ENCODE measurements around the gene CRYBB3. TPM values are rescaled to one million over a fixed set of nuclear protein-coding genes. Genes with fewer than 3 reads are reported as not detected.
A peak's percentile ranks its signal among the peaks of the same experiment; 100 is the strongest.

Gene CRYBB3
- total RNA-seq (under 1 TPM in 4 of 6 donors, not detected in 2; 0.26 to 0.38 (median 0.31) TPM), polyA plus RNA-seq (1 to 10 TPM in 1 of 2 donors, under 1 TPM in 1; 0.72 to 1.6 TPM)

DNA sequence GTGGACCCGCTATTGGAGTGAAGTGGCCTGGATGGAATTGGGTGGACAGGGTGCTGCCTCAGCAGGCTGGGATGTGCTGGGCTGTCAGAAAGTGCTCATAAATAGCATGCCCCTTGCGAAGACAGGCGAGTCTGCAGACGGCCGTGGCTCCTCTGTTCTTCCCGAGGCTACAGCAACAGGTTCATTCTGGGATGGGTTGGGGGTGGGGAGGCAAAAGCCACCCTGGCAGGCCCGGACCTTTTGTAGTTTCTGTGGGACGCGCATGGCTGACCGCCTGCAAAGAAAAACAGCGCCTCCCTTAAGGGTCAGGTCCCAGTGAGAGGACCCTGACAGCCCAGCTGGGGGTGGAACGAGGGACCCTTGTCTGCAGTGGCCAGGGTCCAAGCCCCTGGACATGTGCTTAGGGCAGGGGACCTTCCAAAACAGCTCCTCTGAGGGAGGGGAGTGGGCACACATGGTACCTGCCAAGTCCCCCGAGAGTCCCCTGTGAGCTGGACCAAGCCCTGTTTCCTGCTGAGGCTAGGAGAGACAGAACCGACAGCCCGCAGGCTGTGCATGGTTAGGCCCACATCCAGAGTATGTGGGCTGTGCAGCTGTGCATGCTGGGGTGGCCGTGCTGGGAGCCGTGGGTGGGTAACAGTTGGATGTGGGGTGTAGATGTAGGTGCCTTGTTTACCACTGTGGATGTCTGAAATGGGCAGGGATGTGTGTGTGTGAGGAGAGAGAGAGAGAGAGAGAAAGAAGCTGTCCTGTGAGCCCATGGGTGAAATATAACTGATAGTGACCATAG, at the start of gene CRYBB3:
CRYBB3 (plus strand) TSS at position 128 of the 790 bp plus-strand sequence. CDS start 1,539 bp downstream, outside the sequence.
- intact Hi-C loops (cut with DNase I), result no loop called here
- no peak within 1 kb of the TSS for H3K27ac ChIP-seq
- no peaks in the 10 kb centered on the region for H3K9me3 ChIP-seq
- H3K27me3 ChIP-seq, result no peaks in the 10 kb centered on the region
- FAIRE-seq (no peak), ATAC-seq (no peak), DNase-seq (no peak)
- H3K4me3 ChIP-seq, result no peak within 1 kb of the TSS
- no peaks in the 10 kb centered on the region for H3K4me1 ChIP-seq
- TF ChIP-seq, protein P1, sequence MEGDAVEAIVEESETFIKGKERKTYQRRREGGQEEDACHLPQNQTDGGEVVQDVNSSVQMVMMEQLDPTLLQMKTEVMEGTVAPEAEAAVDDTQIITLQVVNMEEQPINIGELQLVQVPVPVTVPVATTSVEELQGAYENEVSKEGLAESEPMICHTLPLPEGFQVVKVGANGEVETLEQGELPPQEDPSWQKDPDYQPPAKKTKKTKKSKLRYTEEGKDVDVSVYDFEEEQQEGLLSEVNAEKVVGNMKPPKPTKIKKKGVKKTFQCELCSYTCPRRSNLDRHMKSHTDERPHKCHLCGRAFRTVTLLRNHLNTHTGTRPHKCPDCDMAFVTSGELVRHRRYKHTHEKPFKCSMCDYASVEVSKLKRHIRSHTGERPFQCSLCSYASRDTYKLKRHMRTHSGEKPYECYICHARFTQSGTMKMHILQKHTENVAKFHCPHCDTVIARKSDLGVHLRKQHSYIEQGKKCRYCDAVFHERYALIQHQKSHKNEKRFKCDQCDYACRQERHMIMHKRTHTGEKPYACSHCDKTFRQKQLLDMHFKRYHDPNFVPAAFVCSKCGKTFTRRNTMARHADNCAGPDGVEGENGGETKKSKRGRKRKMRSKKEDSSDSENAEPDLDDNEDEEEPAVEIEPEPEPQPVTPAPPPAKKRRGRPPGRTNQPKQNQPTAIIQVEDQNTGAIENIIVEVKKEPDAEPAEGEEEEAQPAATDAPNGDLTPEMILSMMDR (IDR thresholded peaks at IDR 0.05), result no peak
- 83 to 91% methylated on average over 17 of the region's 17 CpGs for WGBS, 2 donors
- peaks cover 0 to 15% (median 0%) of the 10 kb centered on the region in 3 donors for H3K36me3 ChIP-seq

DNA sequence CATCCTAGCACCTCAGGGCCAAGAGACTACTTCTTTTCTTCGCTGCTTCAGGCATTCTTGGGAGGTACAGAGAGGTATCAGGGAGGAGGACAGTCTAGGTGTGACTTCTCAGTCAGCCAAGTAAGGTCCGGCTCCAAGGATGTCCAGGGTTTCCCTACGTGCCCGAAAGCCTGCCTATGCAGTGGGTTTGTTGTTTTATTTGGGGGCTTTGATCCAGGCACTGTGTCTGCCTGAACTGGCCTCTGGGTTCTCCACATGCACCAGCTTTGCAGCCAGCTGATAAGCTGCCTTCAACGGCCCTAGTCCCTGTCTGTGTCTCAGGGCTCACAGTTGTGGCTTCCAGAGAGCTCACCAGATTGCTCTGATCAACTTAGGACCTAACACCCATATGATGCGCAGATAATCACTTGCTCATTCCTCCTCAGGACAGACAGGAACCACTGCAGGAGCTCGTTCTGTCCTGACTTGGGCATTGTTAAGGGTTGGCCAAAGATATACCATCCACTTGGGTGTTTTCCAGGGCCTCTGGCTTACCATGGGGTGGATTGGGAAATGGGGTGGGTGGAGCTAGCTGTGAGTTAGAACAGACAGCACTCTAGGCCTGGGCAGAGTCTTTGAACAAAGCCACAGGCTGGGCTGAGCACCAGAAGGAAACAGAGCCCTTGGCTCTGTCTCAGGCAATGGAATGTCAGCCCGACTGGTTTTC, 45.5 kb upstream of the CRYBB3 start:
- intact Hi-C loops (cut with DNase I), result no loop called here
- TF ChIP-seq, protein P1 (IDR thresholded peaks at IDR 0.05), result no peak
- Histone ChIP-seq H3K27me3 (no peaks in the 10 kb centered on the region), H3K4me3 (no peak overlapping the region), H3K9me3 (no peaks in the 10 kb centered on the region), H3K27ac (peak overlapping the region in 3 of 4 donors; percentile 18 to 60 (median 41)), H3K4me1 (peaks cover 0 to 12% (median 0%) of the 10 kb centered on the region in 3 donors), H3K36me3 (no peaks in the 10 kb centered on the region)
- ATAC-seq (peak; percentile 78 to 94 (median 91)), FAIRE-seq (no peak), DNase-seq (peak in 3 of 6 donors; percentile 43 to 65 (median 50))
- 68 to 71% methylated on average over 8 of the region's 8 CpGs for WGBS, 2 donors

DNA sequence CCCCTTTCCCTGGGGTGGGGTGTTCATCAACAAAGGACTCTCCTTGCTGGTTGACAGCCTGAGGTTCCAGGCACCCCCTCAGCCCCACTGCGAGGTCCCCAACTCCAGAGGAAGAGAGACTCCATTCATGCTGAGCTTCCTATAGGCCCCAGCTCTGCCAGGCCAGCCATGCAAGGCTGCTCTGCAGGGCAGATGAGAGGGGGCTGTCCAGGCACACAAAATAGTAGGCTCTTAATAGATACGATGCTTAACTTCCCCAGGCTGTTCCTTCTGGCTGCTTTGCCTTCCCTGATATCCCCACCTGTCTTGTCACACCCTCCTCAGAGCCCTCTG, 45.0 kb upstream of the CRYBB3 start:
- H3K27me3 ChIP-seq, result no peaks in the 10 kb centered on the region
- intact Hi-C loops (cut with DNase I), result no loop called here
- ATAC-seq (no peak), FAIRE-seq (no peak), DNase-seq (no peak)
- H3K4me1 ChIP-seq, result peaks cover 0 to 12% (median 0%) of the 10 kb centered on the region in 3 donors
- no peak overlapping the region for H3K4me3 ChIP-seq
- TF ChIP-seq, protein P1 (IDR thresholded peaks at IDR 0.05), result no peak
- 61 to 63% methylated on average over 2 of the region's 2 CpGs for WGBS, 2 donors
- peak overlapping the region in 2 of 4 donors; percentile 18 to 60 for H3K27ac ChIP-seq
- no peaks in the 10 kb centered on the region for H3K9me3 ChIP-seq
- no peaks in the 10 kb centered on the region for H3K36me3 ChIP-seq

DNA sequence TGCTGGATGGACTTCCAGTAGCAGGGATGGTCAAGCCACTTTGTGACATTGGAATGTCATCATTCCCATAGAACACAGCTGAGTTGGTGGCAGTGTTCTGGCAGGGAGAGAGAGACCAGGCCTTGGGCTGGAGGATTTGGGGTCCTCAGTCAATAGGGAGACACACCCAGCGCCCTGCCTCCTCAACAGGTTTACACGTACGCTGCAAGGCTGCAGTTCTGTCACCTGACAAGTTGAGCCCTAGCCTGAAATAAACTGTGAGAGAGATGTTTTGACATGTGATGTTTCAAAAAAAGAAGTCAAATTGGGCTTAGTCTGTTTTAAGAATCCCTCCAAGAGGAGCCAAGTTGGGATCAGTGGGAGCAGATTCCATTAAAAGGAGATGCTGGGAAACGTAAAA, 42.9 kb upstream of the CRYBB3 start:
- H3K27ac ChIP-seq, result no peak overlapping the region
- DNase-seq (no peak), ATAC-seq (no peak), FAIRE-seq (no peak)
- H3K36me3 ChIP-seq, result no peaks in the 10 kb centered on the region
- TF ChIP-seq, protein P1 (IDR thresholded peaks at IDR 0.05), result no peak
- WGBS, 2 donors, result 91 to 93% methylated on average over 4 of the region's 4 CpGs
- H3K27me3 ChIP-seq, result no peaks in the 10 kb centered on the region
- H3K4me3 ChIP-seq, result no peak overlapping the region
- H3K4me1 ChIP-seq, result peaks cover 0 to 12% (median 0%) of the 10 kb centered on the region in 3 donors
- intact Hi-C loops (cut with DNase I), result no loop called here
- H3K9me3 ChIP-seq, result no peaks in the 10 kb centered on the region
